Hepatocyte (in vitro differentiated cells): ENCODE measurements around the gene REXO5. TPM values are rescaled to one million over a fixed set of nuclear protein-coding genes. Genes with fewer than 3 reads are reported as not detected.

ENCODE experiments used
- DNase-seq: peaks from one replicate; pipeline ENCODE4 v3.0.0-alpha.2; 2016; ENCODE audit warnings: low spot score
- H2AFZ ChIP-seq: fragments of 200-600 bp; sonication (generic); 2 replicates; pipeline ENCODE4 v1.6.0; 2016; ENCODE audit warnings: antibody characterized with exemption, mild to moderate bottlenecking
- H3K27ac ChIP-seq: fragments of 200-600 bp; sonication (generic); 2 replicates; pipeline ENCODE4 v1.5.1; 2016; ENCODE audit warnings: mild to moderate bottlenecking
- H3K27me3 ChIP-seq: fragments of 200-600 bp; sonication (generic); 2 replicates; pipeline ENCODE4 v1.6.1; 2016
- H3K36me3 ChIP-seq: fragments of 200-600 bp; sonication (generic); replicated peaks from 2 replicates; pipeline ENCODE4 v1.5.1; 2016; ENCODE audit warnings: low read depth; ENCODE audit not compliant: insufficient read depth
- H3K4me1 ChIP-seq: fragments of 200-600 bp; sonication (generic); 2 replicates; pipeline ENCODE4 v1.5.1; 2016; ENCODE audit warnings: mild to moderate bottlenecking, moderate library complexity; ENCODE audit not compliant: insufficient read depth
- H3K4me2 ChIP-seq: fragments of 200-600 bp; sonication (generic); 2 replicates; pipeline ENCODE4 v1.6.0; 2016
- H3K4me3 ChIP-seq: fragments of 200-600 bp; sonication (generic); 2 replicates; pipeline ENCODE4 v1.5.1; 2016; ENCODE audit warnings: mild to moderate bottlenecking
- H3K79me2 ChIP-seq: fragments of 200-600 bp; sonication (generic); 2 replicates; pipeline ENCODE4 v1.6.0; 2017; ENCODE audit warnings: mild to moderate bottlenecking
- H3K9me2 ChIP-seq: fragments of 200-600 bp; sonication (generic); replicated peaks from 2 replicates; pipeline ENCODE4 v1.6.0; 2017; ENCODE audit warnings: mild to moderate bottlenecking; ENCODE audit not compliant: insufficient read depth
- H3K9me3 ChIP-seq: fragments of 200-600 bp; sonication (generic); 2 replicates; pipeline ENCODE4 v1.5.1; 2016; ENCODE audit warnings: low read depth, mild to moderate bottlenecking
- H4K20me1 ChIP-seq: fragments of 200-600 bp; sonication (generic); 2 replicates; pipeline ENCODE4 v1.6.0; 2016; ENCODE audit warnings: mild to moderate bottlenecking; ENCODE audit not compliant: insufficient read depth, poor library complexity, severe bottlenecking
- EZH2 ChIP-seq: fragments of 200-600 bp; sonication (generic); IDR thresholded peaks from 2 replicates; pipeline ENCODE4 v1.6.1; 2016; ENCODE audit warnings: antibody characterized with exemption, mild to moderate bottlenecking, borderline replicate concordance
- EZH2phosphoT487 ChIP-seq: fragments of 200-600 bp; sonication (generic); IDR thresholded peaks from one replicate; pipeline ENCODE4 v1.6.1; 2018; ENCODE audit warnings: antibody characterized with exemption, mild to moderate bottlenecking, low read depth, moderate library complexity; ENCODE audit not compliant: unreplicated experiment, severe bottlenecking
- WGBS: methylation state at CpG from one replicate; pipeline ENCODE4 v1.1.6; 2016; ENCODE audit warnings: low lambda C conversion rate; ENCODE audit errors: missing lambda C conversion rate; 5-methylcytosine and 5-hydroxymethylcytosine counted together
- polyA plus RNA-seq: library from polyadenylated mRNA; unstranded; fragments of >200 nt; fragmentation: Nextera tagmentation; extraction: Ambion mirVana; gene quantifications from 2 replicates; pipeline ENCODE4 v1.2.1, GENCODE V29; 2016
- total RNA-seq: library from RNA; depleted of rRNA; stranded (reverse); fragments of >200 nt; gene quantifications from 2 replicates; pipeline ENCODE4 v1.2.3, GENCODE V29; 2014
- TF ChIP-seq, protein P1 (sequence below): fragments of 200-600 bp; sonication (generic); IDR thresholded peaks from 2 replicates; pipeline ENCODE4 v1.5.1; 2016; ENCODE audit warnings: antibody characterized with exemption, mild to moderate bottlenecking; ENCODE audit not compliant: poor library complexity

Gene REXO5
- total and polyA plus RNA-seq, 2 experiments from 2014 or later = 3.5 to 3.6 TPM

DNA sequence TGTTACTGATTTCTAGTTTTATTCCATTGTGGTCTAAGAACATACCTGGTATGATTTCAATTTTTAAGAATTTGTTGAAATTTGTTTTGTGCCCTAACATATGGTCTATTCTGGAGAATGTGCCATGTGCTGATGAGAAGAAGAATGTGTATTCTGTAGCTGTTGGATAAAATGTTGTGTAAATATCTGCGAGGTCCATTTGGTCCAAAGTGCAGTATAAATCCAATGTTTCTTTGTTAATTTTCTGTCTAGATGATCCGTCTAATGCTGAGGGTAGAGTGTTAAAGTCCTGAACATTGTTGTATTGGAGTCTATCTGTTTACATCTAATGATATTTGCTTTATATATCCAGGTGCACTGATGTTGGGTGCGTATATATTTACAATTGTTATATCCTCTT, 32.6 kb upstream of the REXO5 start:
- Histone ChIP-seq H3K4me2 (no peak overlapping the region), H3K27me3 (no peaks in the 10 kb centered on the region), H3K4me3 (no peak overlapping the region), H3K9me3 (no peaks in the 10 kb centered on the region), H3K27ac (no peak overlapping the region), H2AFZ (no peak overlapping the region), H4K20me1 (no peaks in the 10 kb centered on the region), H3K79me2 (no peaks in the 10 kb centered on the region), H3K4me1 (no peaks in the 10 kb centered on the region), H3K36me3 (no peaks in the 10 kb centered on the region), H3K9me2 (no peaks in the 10 kb centered on the region)
- WGBS = 95% methylated on average over 3 of the region's 3 CpGs
- TF ChIP-seq EZH2 (no peak), EZH2phosphoT487 (no peak)
- TF ChIP-seq, protein P1, sequence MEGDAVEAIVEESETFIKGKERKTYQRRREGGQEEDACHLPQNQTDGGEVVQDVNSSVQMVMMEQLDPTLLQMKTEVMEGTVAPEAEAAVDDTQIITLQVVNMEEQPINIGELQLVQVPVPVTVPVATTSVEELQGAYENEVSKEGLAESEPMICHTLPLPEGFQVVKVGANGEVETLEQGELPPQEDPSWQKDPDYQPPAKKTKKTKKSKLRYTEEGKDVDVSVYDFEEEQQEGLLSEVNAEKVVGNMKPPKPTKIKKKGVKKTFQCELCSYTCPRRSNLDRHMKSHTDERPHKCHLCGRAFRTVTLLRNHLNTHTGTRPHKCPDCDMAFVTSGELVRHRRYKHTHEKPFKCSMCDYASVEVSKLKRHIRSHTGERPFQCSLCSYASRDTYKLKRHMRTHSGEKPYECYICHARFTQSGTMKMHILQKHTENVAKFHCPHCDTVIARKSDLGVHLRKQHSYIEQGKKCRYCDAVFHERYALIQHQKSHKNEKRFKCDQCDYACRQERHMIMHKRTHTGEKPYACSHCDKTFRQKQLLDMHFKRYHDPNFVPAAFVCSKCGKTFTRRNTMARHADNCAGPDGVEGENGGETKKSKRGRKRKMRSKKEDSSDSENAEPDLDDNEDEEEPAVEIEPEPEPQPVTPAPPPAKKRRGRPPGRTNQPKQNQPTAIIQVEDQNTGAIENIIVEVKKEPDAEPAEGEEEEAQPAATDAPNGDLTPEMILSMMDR = no peak
- no peak for DNase-seq

DNA sequence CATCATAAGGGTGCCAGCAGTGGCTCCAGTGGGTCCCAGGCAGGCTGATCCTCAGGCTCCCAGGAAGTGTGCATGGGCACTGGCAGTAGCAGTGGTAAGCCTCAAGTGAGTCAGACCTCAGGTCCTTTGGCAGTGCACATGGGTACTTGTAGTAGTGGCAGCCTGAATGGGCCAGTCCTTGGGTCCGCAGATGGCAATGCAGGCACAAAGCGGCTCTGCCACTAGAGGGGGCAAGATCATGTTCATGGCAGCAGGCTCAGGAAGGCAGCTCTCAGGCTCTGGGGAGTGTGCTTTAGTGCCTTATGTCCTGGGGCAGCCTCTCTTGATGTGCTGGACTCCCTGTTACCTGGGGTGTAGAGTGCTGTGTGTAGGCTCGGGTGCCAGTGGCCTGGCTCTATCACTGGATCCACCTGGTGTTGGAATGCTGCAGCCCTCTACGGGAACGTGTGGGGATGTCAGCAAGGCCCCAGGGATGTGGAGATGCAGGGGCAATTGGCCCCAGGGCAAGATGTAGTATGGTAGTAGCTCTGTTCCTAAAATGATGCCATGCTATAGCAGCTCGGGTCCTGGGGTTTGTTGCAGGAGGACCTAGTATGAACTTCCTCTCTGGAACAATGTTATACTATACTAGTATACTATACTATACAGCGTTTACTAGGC, 31.5 kb upstream of the REXO5 start:
- H3K27ac ChIP-seq = no peak overlapping the region
- no peaks in the 10 kb centered on the region for H3K79me2 ChIP-seq
- H3K4me2 ChIP-seq = no peak overlapping the region
- TF ChIP-seq EZH2 = no peak
- TF ChIP-seq, protein P1 = peak; percentile 50
- no peaks in the 10 kb centered on the region for H3K36me3 ChIP-seq
- no peaks in the 10 kb centered on the region for H3K4me1 ChIP-seq
- no peaks in the 10 kb centered on the region for H4K20me1 ChIP-seq
- 61% methylated on average over 7 of the region's 7 CpGs for WGBS
- H3K4me3 ChIP-seq = no peak overlapping the region
- H3K9me2 ChIP-seq = no peaks in the 10 kb centered on the region
- H2AFZ ChIP-seq = no peak overlapping the region
- H3K9me3 ChIP-seq = no peaks in the 10 kb centered on the region
- H3K27me3 ChIP-seq = no peaks in the 10 kb centered on the region
- peak; percentile 71 for DNase-seq

GRCh38 chr16:20781697-20782096, 24.6 kb upstream of the REXO5 start:
- H3K9me3 ChIP-seq = no peaks in the 10 kb centered on the region
- H3K9me2 ChIP-seq = no peaks in the 10 kb centered on the region
- no peaks in the 10 kb centered on the region for H3K36me3 ChIP-seq
- no peaks in the 10 kb centered on the region for H4K20me1 ChIP-seq
- H3K4me2 ChIP-seq = no peak overlapping the region
- no peak overlapping the region for H2AFZ ChIP-seq
- no peak for DNase-seq
- no peaks in the 10 kb centered on the region for H3K27me3 ChIP-seq
- TF ChIP-seq, protein P1 = no peak
- TF ChIP-seq EZH2 = no peak
- 68% methylated on average over 1 of the region's 1 CpG for WGBS
- no peaks in the 10 kb centered on the region for H3K4me1 ChIP-seq
- H3K4me3 ChIP-seq = no peak overlapping the region
- H3K27ac ChIP-seq = no peak overlapping the region
- no peaks in the 10 kb centered on the region for H3K79me2 ChIP-seq

DNA sequence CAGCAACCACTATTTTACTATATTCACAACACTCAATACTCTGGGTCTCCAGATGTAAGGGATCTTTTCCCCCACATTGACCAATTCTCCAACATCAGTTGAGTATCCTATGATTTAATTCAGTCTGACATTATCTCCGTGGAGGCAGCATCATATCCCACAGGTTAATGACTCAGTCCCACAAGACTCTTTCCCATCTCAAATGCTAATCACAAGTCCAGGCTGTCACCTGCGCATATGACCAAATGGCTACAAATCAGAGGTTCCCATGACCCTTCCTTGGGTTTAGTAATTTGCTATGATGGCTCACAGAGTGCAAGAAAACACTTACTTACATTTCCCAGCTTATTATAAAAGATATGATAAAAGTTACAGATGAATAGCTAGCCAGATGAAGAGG, 23.9 kb upstream of the REXO5 start:
- Histone ChIP-seq H2AFZ (no peak overlapping the region), H3K27me3 (no peaks in the 10 kb centered on the region), H3K79me2 (no peaks in the 10 kb centered on the region), H3K9me3 (no peaks in the 10 kb centered on the region), H3K4me1 (no peaks in the 10 kb centered on the region), H3K36me3 (no peaks in the 10 kb centered on the region), H3K4me2 (no peak overlapping the region), H3K27ac (no peak overlapping the region), H3K9me2 (no peaks in the 10 kb centered on the region), H4K20me1 (no peaks in the 10 kb centered on the region), H3K4me3 (no peak overlapping the region)
- DNase-seq = no peak
- no peak for TF ChIP-seq EZH2phosphoT487
- TF ChIP-seq, protein P1 = no peak
- no peak for TF ChIP-seq EZH2
- WGBS = 97% methylated on average over 2 of the region's 2 CpGs
